Skin of body (tissue), 2 donors: ENCODE data around the gene ITM2C. TPM values are rescaled to one million over a fixed set of nuclear protein-coding genes. Genes with fewer than 3 reads are reported as not detected.

ENCODE experiments used
- DNase-seq: peaks from one replicate; lab custom pipeline; 2025; lab: John Stamatoyannopoulos, UW
- total RNA-seq: library from RNA; depleted of rRNA; stranded (reverse); fragments of >200 nt; gene quantifications from one replicate; pipeline ENCODE4 v1.2.3, GENCODE V29; 2014

Gene ITM2C
- total RNA-seq, 1 donor from 2014 or later, result 49.4 TPM

- no peak for DNase-seq
Observed at GRCh38 chr2:230891064-230891463, 26.3 kb downstream of the ITM2C start.

DNA sequence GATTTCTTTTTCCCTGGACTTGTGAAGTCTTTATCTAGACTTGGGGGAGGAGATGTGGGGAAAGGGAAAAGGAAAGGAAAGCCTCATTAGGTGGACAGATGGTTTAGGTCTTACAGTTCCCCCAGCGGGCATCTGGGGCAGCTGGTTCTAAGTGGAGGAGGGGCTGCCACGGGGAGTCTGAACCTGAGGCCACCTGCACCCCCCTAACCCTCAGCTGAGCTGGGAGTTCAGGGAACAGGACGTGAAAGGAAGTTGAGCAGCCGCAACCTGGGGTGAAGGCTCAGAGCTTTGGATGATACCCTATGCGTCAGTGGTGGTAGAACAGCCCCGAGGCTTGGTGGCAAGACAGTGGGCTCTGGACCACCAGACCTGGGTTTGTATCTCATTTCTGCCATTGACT, 26.8 kb downstream of the ITM2C start:
- no peak for DNase-seq

GRCh38 chr2:230893338-230893737, 28.6 kb downstream of the ITM2C start:
- no peak for DNase-seq

DNA sequence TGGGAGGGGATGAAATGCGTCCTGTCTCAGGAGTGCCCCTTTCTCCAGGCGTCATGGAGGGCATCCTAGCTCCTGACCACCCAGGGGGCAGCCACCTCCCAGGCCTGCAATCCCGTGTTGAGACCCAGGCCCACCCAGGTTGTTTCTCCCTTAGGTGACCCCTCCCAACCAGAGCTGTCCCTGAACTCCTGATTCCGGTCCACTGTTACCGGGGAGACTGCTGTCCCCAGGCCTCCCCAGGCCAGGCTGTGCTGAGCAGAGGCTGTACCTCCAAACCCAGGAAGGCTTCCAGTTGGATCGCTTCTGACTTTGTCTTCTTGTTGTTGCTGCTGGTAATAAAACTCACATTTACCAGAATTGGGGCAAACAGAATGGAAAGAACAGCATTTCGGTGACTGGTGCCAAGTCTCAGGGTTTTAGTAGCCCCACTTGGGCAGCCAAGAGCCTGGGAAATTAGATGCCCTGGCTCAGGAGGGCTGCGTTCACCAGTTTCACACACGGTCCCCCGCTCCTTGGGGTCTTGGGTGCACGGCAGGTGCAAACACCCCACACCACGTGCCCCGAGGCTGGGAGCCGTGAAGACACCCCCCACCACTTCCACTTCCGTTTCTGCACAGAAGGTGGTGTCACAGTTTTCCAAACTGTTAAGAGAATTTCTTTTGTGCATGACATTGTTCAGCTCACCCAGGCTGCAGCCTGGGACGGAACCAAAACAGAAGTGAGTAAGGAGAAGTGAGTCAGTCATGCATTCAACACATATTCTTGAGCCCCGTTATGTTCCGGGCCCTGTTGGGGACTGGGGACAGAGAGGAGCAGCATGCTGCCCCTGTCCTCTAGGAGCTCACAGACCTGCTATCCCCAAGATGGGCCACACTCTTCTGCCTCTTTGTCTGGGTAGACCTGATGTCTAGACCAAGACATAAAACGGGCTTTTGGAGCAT, 29.4 kb downstream of the ITM2C start:
- DNase-seq, result no peak

- DNase-seq, result no peak
Observed at GRCh38 chr2:230895536-230896345, 31.0 kb downstream of the ITM2C start.

DNA sequence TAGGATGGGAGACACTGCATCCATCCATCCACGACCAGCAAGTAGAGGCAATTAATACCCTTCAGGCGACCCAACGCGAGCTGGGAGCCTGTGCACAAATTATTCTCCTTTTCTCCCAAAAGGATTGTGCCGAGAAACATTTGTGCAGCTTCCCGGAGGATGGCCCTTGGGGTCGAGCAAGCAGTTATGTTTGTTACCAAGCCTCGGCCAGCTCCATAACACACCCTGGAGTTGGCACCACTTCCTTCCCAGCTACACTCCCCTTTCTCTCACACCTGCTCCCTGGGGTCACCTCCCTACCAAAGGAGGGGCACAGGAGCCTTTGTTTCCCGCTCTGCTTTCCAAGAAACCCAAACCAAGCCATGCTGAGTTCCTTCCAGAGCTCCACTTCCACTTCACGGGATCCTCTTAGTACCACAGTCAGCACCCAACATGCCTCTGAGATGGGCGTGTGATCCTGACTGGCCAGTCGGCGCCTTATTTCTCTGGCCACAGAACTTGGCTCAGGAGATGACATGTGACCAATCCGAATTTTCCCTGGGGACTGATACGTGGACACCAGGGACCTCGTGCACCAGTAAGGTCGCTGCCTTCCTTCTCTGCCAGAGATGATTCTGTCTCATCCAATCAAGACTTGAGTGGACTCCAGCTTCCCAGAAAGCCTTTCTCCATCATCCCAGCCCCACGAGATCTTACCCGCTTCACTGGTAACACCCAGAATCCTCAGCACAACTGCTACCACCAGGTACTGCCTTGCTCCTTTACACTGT, 31.8 kb downstream of the ITM2C start:
- DNase-seq, result no peak

DNA sequence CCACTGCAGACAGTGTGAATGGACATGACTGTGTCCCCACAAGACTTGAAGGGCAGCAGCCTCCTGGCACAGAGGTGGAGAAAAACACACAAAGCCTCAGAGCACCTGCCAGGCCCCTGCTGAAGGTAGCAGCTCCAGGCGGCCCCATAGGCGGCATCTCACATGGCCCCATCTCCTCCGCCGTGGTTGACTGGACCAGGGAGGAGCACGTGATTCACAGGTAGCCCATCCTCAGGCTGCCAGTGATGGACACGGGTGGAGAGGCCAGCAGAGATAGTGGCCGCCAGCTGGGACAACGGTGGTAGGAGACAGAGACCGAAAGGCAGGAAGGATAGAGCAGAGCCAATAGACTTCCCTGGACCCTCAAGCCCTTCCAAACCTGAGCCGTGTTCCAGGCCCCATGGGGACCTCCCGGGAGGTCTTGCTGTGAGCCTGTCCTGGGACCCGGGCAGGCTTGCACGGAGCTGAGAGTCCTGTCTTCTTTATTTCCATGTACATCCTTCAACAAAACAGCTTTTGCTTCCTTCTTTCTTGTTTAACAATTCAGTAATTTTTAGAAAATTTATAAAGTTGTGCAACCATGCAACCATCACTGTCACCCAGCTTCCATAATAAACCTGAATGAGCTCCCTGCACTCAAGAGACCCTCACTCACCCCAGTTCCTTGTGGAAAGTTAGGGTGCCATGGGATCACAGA, 33.4 kb downstream of the ITM2C start:
- DNase-seq, result no peak

DNA sequence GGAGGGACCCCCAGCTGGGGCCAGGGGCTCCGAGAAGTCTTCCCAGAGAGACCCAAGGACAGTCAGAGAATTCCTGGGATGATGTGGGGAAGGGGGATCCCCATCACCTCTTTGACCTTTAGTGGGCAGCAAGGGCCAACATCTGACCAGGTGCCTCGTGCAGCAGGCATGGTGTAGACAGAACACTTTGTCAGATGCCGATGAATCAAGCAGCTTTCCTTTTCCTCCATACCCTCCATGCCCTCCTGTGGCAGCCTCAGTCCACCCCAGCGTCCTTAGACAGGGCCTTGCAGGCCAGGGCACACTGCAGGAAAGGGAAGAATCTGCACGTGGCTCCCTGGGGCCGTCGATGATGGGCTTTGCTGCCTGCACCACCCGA, 34.0 kb downstream of the ITM2C start:
- no peak for DNase-seq

- DNase-seq, result no peak
Observed at GRCh38 chr2:230899287-230899686, 34.5 kb downstream of the ITM2C start.

GRCh38 chr2:230899786-230900185, 35.0 kb downstream of the ITM2C start:
- DNase-seq, result no peak

DNA sequence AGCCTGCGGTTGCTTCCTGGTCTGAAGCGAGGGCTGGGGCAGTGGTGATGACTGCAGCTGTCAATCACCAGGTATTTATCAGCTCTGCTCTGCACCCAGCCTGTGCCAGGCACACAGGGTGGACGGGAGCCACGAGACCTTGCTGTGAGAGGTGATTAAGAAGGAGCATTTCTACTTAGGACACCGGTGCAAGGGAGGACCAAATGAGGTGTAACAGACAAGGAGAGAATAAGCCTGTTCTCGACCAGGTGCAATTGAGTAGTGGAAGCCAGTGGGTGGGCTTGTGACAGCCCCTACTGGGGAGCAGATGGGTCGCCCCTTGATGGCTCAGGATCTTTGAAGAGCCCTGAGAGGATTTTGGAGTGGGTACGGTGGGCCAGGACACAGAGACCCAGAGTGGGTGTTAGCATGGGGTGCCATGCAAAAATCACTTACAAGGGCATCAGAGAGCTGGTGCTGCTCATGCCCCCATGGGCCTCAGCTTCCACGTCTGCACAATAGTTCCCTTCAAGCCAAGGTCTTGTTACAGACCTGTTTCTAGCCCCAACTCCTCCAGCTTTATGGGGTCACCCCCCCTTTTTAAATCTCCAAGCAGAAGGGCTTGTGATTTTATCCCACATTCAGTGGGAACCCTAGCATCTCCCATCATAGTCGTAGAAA, 35.7 kb downstream of the ITM2C start:
- no peak for DNase-seq

DNA sequence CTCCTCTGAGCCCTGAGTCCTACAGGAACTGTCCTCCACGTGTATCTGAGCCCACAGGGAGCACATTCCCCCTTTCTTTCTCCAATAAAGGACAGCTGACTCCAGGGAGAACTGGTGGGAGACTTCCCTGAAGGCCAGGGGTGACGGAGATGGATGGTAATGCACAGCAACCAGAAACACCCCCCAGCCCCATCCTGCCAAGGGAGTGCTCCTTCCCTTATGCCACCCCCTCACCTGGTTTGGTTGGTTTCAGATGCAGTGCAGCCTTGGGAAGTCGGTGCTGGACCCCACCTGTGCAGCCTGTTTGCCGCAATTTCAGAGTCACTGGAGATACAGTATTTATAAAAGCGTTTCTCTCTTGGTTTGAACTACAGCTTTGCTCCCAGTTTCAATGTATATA, 36.3 kb downstream of the ITM2C start:
- no peak for DNase-seq

DNA sequence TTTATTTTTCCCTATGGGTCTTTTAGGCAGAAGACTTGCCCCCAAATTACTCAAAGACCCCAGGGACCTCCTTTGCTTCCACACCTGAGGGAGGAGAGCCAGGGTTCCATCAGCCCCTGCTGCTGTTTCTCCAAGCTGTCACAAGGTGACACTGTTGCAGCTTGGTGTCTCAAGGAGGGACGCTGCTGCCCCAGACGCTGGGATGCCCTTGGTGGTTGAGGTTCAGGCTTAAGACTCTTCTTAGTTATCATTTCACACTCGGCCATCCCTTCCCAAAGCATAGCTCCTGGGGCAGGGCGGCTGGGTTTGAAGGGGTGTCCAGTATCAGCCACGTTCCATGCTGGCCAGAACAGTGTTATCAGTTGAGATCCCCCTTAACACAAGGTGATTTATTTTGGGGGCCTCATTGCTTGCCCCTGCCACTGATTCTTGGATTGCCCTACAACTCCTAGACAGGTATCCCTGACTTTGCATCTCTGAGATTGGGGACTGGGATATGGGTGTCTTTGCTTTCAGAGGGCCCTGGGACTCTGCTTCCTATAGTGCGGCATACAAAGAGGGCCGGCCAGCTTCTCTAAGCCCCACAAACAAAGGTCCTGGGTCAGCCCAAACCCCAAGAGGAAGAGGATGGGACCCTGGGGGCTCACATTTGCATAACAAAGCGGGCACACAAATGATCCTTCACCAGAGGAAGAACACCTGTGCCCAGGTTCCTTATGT, 37.6 kb downstream of the ITM2C start:
- no peak for DNase-seq

- DNase-seq, result no peak
Observed at GRCh38 chr2:230903231-230904150, 38.7 kb downstream of the ITM2C start.

DNA sequence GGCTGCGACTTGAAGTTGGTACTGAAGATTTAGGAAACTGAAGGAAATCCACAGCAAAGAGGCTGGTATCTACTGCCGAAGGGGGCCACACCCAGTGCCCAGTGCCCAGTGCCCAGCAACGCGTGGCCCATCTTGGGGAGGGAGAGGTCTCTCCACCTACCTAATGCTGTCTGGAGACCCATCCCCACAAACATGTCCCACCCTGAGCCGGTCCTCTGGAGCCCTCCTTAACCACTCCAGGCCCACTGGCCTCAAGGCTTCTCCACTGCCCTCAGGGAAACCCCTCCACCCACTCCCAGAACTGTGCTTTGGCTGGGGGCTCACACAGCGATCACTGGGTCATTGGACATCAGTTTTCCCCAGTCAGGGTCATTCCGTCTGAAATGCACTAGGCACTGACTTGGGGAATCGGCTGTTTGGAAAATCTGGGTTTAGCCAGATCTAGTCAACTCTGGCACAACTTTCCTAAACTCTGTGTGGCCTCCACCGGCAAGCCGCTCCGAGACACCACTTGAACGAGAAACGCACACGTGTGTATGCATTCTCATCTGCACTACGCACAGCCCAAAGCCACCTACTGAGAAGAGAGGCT, 40.2 kb downstream of the ITM2C start:
- no peak for DNase-seq

DNA sequence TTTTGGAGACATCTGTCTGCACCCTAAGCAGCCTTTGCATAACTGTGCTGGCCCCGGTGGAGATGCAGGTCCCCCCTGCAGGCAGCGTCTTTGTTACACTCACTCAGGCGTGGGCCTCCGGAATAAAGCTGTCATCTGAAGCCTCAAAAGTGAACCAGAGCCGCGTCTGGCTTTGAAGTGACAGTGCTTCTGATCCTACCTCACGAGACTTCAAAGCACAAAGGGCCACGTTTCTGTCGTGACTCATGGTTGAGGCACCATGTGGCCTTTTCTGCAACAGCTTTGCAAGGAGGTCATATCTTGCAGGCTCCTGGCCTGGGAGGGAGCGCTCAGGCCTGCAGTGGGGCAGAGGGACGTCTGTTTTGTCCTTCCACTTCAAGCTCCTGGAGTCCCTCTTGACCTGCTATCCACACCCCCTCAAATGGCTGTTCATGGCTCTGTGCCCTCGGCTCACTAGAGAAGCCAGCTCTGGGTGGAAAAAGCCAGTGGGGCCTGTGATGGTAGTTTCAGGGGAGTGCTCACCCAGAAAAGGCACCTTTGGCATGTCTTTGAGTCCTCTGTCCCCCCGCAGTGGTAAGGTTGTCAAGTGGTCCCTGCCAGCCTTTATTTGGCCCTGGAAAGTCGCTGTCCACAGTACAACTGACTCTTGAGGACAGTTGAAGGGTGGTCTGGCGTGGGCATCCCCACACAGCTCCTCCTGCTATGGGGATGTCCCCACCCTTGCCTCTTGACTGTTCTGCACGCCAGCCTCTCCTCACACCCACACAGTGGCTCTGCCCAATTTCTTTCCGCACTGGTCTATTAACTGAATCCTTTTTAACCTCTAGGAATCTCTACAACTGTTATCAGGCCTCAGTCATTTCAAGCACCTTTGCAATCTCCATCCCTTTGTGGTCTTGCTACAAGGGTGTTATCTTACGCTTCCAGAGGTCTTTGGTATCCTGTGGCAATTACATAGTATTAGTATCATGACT, 41.0 kb downstream of the ITM2C start:
- DNase-seq, result no peak
